H9 (cell line): ENCODE results near the gene BLTP3A. TPM values are rescaled to one million over a fixed set of nuclear protein-coding genes. Genes with fewer than 3 reads are reported as not detected.
"Not testable (repeated sequence)": the region's sequence is repeated elsewhere in the genome, so short reads cannot be mapped to it uniquely, and the experiment has no call there.

ENCODE experiments used
- DNase-seq: peaks from one replicate; pipeline ENCODE4 v3.0.0-alpha.2; 2017
- H2AFZ ChIP-seq: one replicate; pipeline ENCODE4 v1.6.1; 2013; ENCODE audit warnings: mild to moderate bottlenecking, low read length, control low read depth, moderate library complexity
- H2AK5ac ChIP-seq: 2 replicates; pipeline ENCODE4 v1.6.1; 2013; ENCODE audit warnings: low read length, control low read depth, mixed read lengths; ENCODE audit not compliant: insufficient read length
- H2BK120ac ChIP-seq: one replicate; pipeline ENCODE4 v1.6.1; 2013; ENCODE audit warnings: low read depth, mild to moderate bottlenecking, low read length, control low read depth, inconsistent platforms; ENCODE audit not compliant: poor library complexity, severe bottlenecking
- H2BK12ac ChIP-seq: 2 replicates; pipeline ENCODE4 v1.6.1; 2013; ENCODE audit warnings: low read length, control low read depth, mixed read lengths, low read depth; ENCODE audit not compliant: insufficient read length
- H2BK15ac ChIP-seq: 2 replicates; pipeline ENCODE4 v1.6.1; 2013; ENCODE audit warnings: low read depth, low read length, control low read depth
- H2BK20ac ChIP-seq: one replicate; pipeline ENCODE4 v1.6.1; 2013; ENCODE audit warnings: low read depth, mild to moderate bottlenecking, low read length, control low read depth, inconsistent platforms; ENCODE audit not compliant: poor library complexity, severe bottlenecking
- H2BK5ac ChIP-seq: 2 replicates; pipeline ENCODE4 v1.6.1; 2013; ENCODE audit warnings: low read length, control low read depth, mixed read lengths; ENCODE audit not compliant: insufficient read length
- H3K14ac ChIP-seq: 2 replicates; pipeline ENCODE4 v1.6.1; 2013; ENCODE audit warnings: low read length, control low read depth; ENCODE audit not compliant: insufficient read depth
- H3K18ac ChIP-seq: 2 replicates; pipeline ENCODE4 v1.6.1; 2013; ENCODE audit warnings: low read depth, mild to moderate bottlenecking, mixed read lengths, low read length, control low read depth; ENCODE audit not compliant: insufficient read length
- H3K23ac ChIP-seq: 2 replicates; pipeline ENCODE4 v1.6.1; 2013; ENCODE audit warnings: low read length, control low read depth, mixed read lengths, low read depth; ENCODE audit not compliant: insufficient read length
- H3K23me2 ChIP-seq: 2 replicates; pipeline ENCODE4 v1.6.1; 2013; ENCODE audit warnings: low read depth, mild to moderate bottlenecking, mixed read lengths, low read length, control low read depth; ENCODE audit not compliant: insufficient read length, poor library complexity, severe bottlenecking
- H3K27ac ChIP-seq: 2 replicates; pipeline ENCODE4 v1.5.1; 2013; ENCODE audit warnings: low read length, control low read depth, mixed read lengths, low read depth; ENCODE audit not compliant: insufficient read length
- H3K27me3 ChIP-seq: 2 replicates; pipeline ENCODE4 v1.6.1; 2013; ENCODE audit warnings: low read length, control low read depth, inconsistent platforms; ENCODE audit not compliant: insufficient read depth
- H3K4ac ChIP-seq: 2 replicates; pipeline ENCODE4 v1.6.1; 2013; ENCODE audit warnings: low read depth, mild to moderate bottlenecking, control low read depth, inconsistent platforms, low read length, moderate library complexity
- H3K4me1 ChIP-seq: 2 replicates; pipeline ENCODE4 v1.6.1; 2013; ENCODE audit warnings: low read length, control low read depth, inconsistent platforms; ENCODE audit not compliant: insufficient read depth
- H3K4me2 ChIP-seq: 2 replicates; pipeline ENCODE4 v1.6.1; 2013; ENCODE audit warnings: low read length, control low read depth, mixed read lengths; ENCODE audit not compliant: insufficient read length, insufficient read depth
- H3K56ac ChIP-seq: 2 replicates; pipeline ENCODE4 v1.6.1; 2013; ENCODE audit warnings: low read depth, mild to moderate bottlenecking, mixed read lengths, low read length, control low read depth; ENCODE audit not compliant: insufficient read length
- H3K79me1 ChIP-seq: 2 replicates; pipeline ENCODE4 v1.6.1; 2013; ENCODE audit warnings: low read depth, mild to moderate bottlenecking, moderate library complexity, low read length, control low read depth, inconsistent platforms; ENCODE audit not compliant: insufficient read depth, poor library complexity, severe bottlenecking
- H3K79me2 ChIP-seq: 2 replicates; pipeline ENCODE4 v1.6.1; 2013; ENCODE audit warnings: low read length, control low read depth, inconsistent platforms; ENCODE audit not compliant: insufficient read depth
- H3K9ac ChIP-seq: 2 replicates; pipeline ENCODE4 v1.6.1; 2013; ENCODE audit warnings: low read length, control low read depth, mixed read lengths; ENCODE audit not compliant: insufficient read length; ENCODE audit errors: extremely low read depth
- H3K9me3 ChIP-seq: one replicate; pipeline ENCODE4 v1.6.1; 2013; ENCODE audit warnings: low read depth, low read length, inconsistent platforms; ENCODE audit not compliant: control insufficient read depth
- H3T11ph ChIP-seq: one replicate; pipeline ENCODE4 v1.6.1; 2013; ENCODE audit warnings: mild to moderate bottlenecking, low read length, control low read depth, inconsistent platforms
- H4K20me1 ChIP-seq: one replicate; pipeline ENCODE4 v1.6.1; 2013; ENCODE audit not compliant: control insufficient read depth, insufficient read length, insufficient read depth
- H4K5ac ChIP-seq: 2 replicates; pipeline ENCODE4 v1.6.1; 2013; ENCODE audit warnings: low read depth, mild to moderate bottlenecking, mixed read lengths, low read length, control low read depth; ENCODE audit not compliant: insufficient read length
- H4K8ac ChIP-seq: replicated peaks from 2 replicates; pipeline ENCODE4 v1.6.1; 2013; ENCODE audit warnings: low read length, control low read depth, mixed read lengths, low read depth; ENCODE audit not compliant: insufficient read length
- H4K91ac ChIP-seq: 2 replicates; pipeline ENCODE4 v1.6.1; 2013; ENCODE audit warnings: low read depth, mild to moderate bottlenecking, moderate library complexity, mixed read lengths, low read length, control low read depth; ENCODE audit not compliant: insufficient read length
- H3K27ac Mint-ChIP-seq, 3 experiments: 2 replicates in 2 of 3; 3 replicates in 1 of 3; pipeline ENCODE4 v1.8.0; 2020 to 2021; ENCODE audit warnings: mixed read lengths in 3 of 3, mild to moderate bottlenecking in 1 of 3, moderate library complexity in 1 of 3
- H3K27me3 Mint-ChIP-seq: 2 replicates; pipeline ENCODE4 v1.8.0; 2021; ENCODE audit warnings: low read depth, mild to moderate bottlenecking, moderate library complexity, mixed read lengths
- H3K36me3 Mint-ChIP-seq, 3 experiments: 2 replicates in 2 of 3; 3 replicates in 1 of 3; pipeline ENCODE4 v1.8.0; 2020 to 2021; ENCODE audit warnings: low read depth in 3 of 3, mixed read lengths in 3 of 3; ENCODE audit not compliant: insufficient read depth in 1 of 3
- H3K4me1 Mint-ChIP-seq, 2 experiments: 2 replicates each; pipeline ENCODE4 v1.8.0; 2020; ENCODE audit warnings: mixed read lengths in 2 of 2
- H3K4me3 Mint-ChIP-seq, 2 experiments: 2 replicates in 1 of 2; 3 replicates in 1 of 2; pipeline ENCODE4 v1.8.0; 2020 to 2021; ENCODE audit warnings: mild to moderate bottlenecking in 2 of 2, mixed read lengths in 2 of 2, moderate library complexity in 1 of 2
- H3K9me3 Mint-ChIP-seq, 2 experiments: 2 replicates in 1 of 2; 3 replicates in 1 of 2; pipeline ENCODE4 v1.8.0; 2020; ENCODE audit warnings: mild to moderate bottlenecking in 2 of 2, mixed read lengths in 2 of 2, moderate library complexity in 1 of 2
- WGBS: extraction: QIAGEN DNeasy Blood & Tissue Kit; methylation state at CpG from one replicate; pipeline ENCODE4 v1.1.7; 2013; ENCODE audit warnings: missing lambda C conversion rate, low lambda C conversion rate, mixed read lengths; ENCODE audit not compliant: insufficient read length; ENCODE audit errors: extremely low coverage; 5-methylcytosine and 5-hydroxymethylcytosine counted together
- total RNA-seq: library from RNA; stranded (reverse); gene quantifications from 2 replicates; pipeline ENCODE4 v1.2.1, GENCODE V29; 2021
- TF ChIP-seq, protein P1 (sequence below): fragments of 200-600 bp; sonication (generic); conservative IDR thresholded peaks from 3 replicates; pipeline ENCODE4 v1.8.0; 2021; ENCODE audit warnings: antibody characterized with exemption, mild to moderate bottlenecking

The BLTP3A gene
- total RNA-seq, 1 experiment from 2014 or later: 17.8 TPM

DNA sequence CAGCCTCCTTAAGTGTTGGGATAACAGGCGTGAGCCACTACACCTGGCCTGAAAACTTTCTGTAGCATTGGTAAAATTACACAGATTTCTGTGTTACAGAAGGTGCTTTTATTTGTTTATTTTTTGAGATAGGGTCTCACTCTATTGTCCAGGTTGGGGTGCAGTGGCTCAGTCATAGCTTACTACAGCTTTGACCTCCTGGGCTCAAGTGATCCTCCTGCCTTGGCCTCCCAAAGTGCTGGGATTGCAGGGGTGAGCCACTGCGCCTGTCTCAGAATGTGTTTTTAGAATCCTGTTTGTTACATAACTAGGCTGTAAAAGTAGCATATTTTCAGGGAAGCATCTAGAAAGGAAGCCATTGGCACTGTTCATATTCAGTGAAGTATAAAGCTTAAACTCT lies 16.9 kb upstream of the BLTP3A start:
- no peaks in the 10 kb centered on the region for H3K23me2 ChIP-seq
- no peaks in the 10 kb centered on the region for H4K20me1 ChIP-seq
- no peak overlapping the region for H3K56ac ChIP-seq
- no peak overlapping the region for H3K14ac ChIP-seq
- H3K18ac ChIP-seq: no peak overlapping the region
- no peak overlapping the region for H3K27ac Mint-ChIP-seq
- no peaks in the 10 kb centered on the region for H3K4me1 ChIP-seq
- no CpG with 5 or more reads among the region's 2 CpGs for WGBS
- DNase-seq: no peak
- no peaks in the 10 kb centered on the region for H3K27me3 Mint-ChIP-seq
- no peak overlapping the region for H2AK5ac ChIP-seq
- H2AFZ ChIP-seq: no peak overlapping the region
- H4K8ac ChIP-seq: no peak overlapping the region
- H3K23ac ChIP-seq: no peak overlapping the region
- H3K27ac ChIP-seq: no peak overlapping the region
- no peak overlapping the region for H3T11ph ChIP-seq
- H3K79me1 ChIP-seq: no peaks in the 10 kb centered on the region
- H2BK20ac ChIP-seq: no peak overlapping the region
- H3K9ac ChIP-seq: no peak overlapping the region
- H3K27me3 ChIP-seq: no peaks in the 10 kb centered on the region
- no peaks in the 10 kb centered on the region for H3K79me2 ChIP-seq
- H2BK12ac ChIP-seq: no peak overlapping the region
- no peak overlapping the region for H4K91ac ChIP-seq
- H3K4me1 Mint-ChIP-seq: no peaks in the 10 kb centered on the region
- no peak overlapping the region for H3K4ac ChIP-seq
- no peaks in the 10 kb centered on the region for H3K9me3 Mint-ChIP-seq
- no peak overlapping the region for H4K5ac ChIP-seq
- peaks cover 17 to 47% (median 46%) of the 10 kb centered on the region in 3 experiments; a peak in 6 of 7 replicates for H3K36me3 Mint-ChIP-seq
- no peak overlapping the region for H2BK120ac ChIP-seq
- no peak overlapping the region for H3K4me3 Mint-ChIP-seq
- no peak overlapping the region for H2BK15ac ChIP-seq
- no peaks in the 10 kb centered on the region for H3K9me3 ChIP-seq
- H3K4me2 ChIP-seq: no peak overlapping the region
- TF ChIP-seq, protein P1, sequence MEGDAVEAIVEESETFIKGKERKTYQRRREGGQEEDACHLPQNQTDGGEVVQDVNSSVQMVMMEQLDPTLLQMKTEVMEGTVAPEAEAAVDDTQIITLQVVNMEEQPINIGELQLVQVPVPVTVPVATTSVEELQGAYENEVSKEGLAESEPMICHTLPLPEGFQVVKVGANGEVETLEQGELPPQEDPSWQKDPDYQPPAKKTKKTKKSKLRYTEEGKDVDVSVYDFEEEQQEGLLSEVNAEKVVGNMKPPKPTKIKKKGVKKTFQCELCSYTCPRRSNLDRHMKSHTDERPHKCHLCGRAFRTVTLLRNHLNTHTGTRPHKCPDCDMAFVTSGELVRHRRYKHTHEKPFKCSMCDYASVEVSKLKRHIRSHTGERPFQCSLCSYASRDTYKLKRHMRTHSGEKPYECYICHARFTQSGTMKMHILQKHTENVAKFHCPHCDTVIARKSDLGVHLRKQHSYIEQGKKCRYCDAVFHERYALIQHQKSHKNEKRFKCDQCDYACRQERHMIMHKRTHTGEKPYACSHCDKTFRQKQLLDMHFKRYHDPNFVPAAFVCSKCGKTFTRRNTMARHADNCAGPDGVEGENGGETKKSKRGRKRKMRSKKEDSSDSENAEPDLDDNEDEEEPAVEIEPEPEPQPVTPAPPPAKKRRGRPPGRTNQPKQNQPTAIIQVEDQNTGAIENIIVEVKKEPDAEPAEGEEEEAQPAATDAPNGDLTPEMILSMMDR: no peak
- no peak overlapping the region for H2BK5ac ChIP-seq

DNA sequence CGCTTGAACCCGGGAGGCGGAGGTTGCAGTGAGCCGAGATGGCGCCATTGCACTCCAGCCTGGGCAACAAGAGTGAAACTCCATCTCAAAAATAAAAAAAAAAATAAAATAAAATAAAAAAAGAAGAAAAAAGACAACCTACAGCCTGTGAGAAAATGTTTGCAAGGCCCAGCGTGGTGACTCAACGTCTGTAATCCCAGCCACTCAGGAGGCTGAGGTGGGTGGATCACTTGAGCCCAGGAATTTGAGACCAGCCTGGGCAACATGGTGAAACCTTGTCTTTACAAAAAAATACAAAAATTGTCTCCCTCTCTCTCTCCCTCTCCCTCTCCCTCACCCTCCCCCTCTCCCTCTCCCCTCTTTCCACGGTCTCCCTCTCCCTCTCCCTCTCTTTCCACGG lies 6.5 kb upstream of the BLTP3A start:
- H3K4me1 Mint-ChIP-seq, H3K27me3 Mint-ChIP-seq, H4K5ac ChIP-seq, H3K4me2 ChIP-seq, H2AK5ac ChIP-seq, H4K91ac ChIP-seq, H3T11ph ChIP-seq, H3K23ac ChIP-seq, H3K18ac ChIP-seq, H3K27ac Mint-ChIP-seq, H4K20me1 ChIP-seq, H2BK20ac ChIP-seq, H3K4me1 ChIP-seq, H3K36me3 Mint-ChIP-seq, H3K27ac ChIP-seq, H2BK120ac ChIP-seq, DNase-seq, H3K4ac ChIP-seq, H2BK15ac ChIP-seq, H3K23me2 ChIP-seq, H2BK12ac ChIP-seq, H3K27me3 ChIP-seq, H2AFZ ChIP-seq, H4K8ac ChIP-seq, H3K4me3 Mint-ChIP-seq, H2BK5ac ChIP-seq, H3K9me3 ChIP-seq, H3K14ac ChIP-seq, H3K9ac ChIP-seq, H3K79me2 ChIP-seq, H3K56ac ChIP-seq, H3K9me3 Mint-ChIP-seq, H3K79me1 ChIP-seq: not testable (repeated sequence)
- WGBS: no CpG with 5 or more reads among the region's 9 CpGs
